ENCODE data around the gene HOXA11.

DNA sequence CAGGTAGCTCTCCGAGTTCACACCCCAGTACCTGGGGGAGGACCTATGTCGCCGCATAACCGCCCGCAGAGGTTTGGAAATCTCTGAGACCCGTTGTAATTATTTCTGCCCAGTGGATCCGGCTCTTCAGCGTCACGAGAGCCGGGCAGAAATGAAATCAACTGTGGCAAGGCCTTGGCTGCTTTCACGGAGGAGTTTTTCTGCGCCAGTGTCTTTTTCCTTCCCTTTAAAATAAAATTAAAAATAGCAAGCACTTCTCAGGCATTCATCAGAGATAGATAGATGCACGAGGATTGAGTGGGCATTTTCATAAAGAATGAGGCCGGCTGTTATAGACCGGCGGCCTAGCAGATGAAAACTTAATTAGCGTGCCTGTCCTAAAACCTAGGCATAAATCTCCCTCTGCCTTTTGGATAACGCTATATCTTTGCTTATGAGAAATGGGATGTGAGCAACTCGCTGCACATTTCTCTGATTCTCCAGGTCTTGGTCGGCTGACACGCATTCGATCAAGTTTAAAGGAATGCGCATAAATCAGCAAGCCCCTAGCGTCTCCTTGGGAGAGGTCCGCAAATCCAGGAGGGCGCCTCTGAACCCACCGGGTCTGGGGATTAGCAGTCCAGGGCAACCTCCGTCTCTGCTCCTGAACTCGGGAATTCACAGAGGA, 8.4 kb upstream of the HOXA11 start:
- TF ChIP-seq ZFP30 (CRISPR knock-in tag; IDR thresholded peaks at IDR 0.05) (no peak), ESRRG (CRISPR knock-in tag; IDR thresholded peaks at IDR 0.05) (no peak)

Measured in SK-N-SH treated with all-trans-retinoic acid at 6 μM for 48 hours (cell line).